T47D (cell line): ENCODE data around the gene TCF12.

Experiments
- DNase-seq, 2 experiments: peaks; one replicate each; pipeline versions ENCODE4 v3.0.0 to v3.0.0-alpha.2; 2011 to 2012; ENCODE audit warnings: low read depth in 1 of 2, low spot score in 1 of 2
- JUND ChIP-seq: IDR thresholded peaks from 2 replicates; pipeline ENCODE4 v1.6.1; 2012; ENCODE audit warnings: low read depth
- in situ Hi-C: cut with HindIII; loops from 2 replicates; pipeline ENCODE4 v1.10.0; 2016; ENCODE audit warnings: low sequenced_read_pairs, low pct_unique_long_range_greater_than_20kb

Gene TCF12

DNA sequence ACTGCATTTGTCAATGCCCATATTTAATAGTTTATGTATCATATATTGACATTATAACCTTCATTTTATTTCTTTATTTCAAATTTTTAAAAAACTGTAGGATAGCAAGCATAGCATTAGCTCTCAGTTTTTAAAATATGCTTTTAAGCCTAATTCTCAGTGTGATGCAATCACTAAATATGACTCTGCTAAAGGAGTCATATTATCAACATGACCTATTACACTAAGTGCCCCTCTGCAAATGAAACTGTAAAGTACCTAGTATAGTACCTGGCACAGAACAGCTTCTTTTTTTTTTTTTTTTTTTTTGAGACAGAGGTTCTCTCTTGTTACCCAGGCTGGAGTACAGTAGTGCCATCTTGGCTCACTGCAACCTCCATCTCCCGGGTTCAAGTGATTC is 278.4 kb downstream of the TCF12 start:
- no peak for DNase-seq
- no peak for TF ChIP-seq JUND
- in situ Hi-C loops: no loop called here

GRCh38 chr15:57198131-57198530 is 279.7 kb downstream of the TCF12 start:
- in situ Hi-C loops: no loop called here
- no peak for DNase-seq
- TF ChIP-seq JUND: no peak

GRCh38 chr15:57198654-57199291 is 280.3 kb downstream of the TCF12 start:
- no peak for TF ChIP-seq JUND
- peak in 1 of 2 experiments; percentile 10 for DNase-seq
- in situ Hi-C loops: no loop called here

GRCh38 chr15:57201578-57201977 is 283.1 kb downstream of the TCF12 start:
- no peak for DNase-seq
- in situ Hi-C loops: no loop called here
- TF ChIP-seq JUND: no peak

- no peak for DNase-seq
- in situ Hi-C loops: no loop called here
- TF ChIP-seq JUND: no peak
Measured at GRCh38 chr15:57203906-57204305, 285.5 kb downstream of the TCF12 start.

- no peak for TF ChIP-seq JUND
- peak in 1 of 2 experiments; percentile 5 for DNase-seq
- in situ Hi-C loops: no loop called here
Measured at GRCh38 chr15:57205027-57205855, 286.8 kb downstream of the TCF12 start.

GRCh38 chr15:57205996-57206395 is 287.6 kb downstream of the TCF12 start:
- no peak for DNase-seq
- in situ Hi-C loops: no loop called here
- TF ChIP-seq JUND: no peak

GRCh38 chr15:57213862-57214261 is 295.4 kb downstream of the TCF12 start:
- DNase-seq: peak in 1 of 2 experiments; percentile 47
- no peak for TF ChIP-seq JUND
- in situ Hi-C loops: no loop called here

GRCh38 chr15:57215326-57215725 is 296.9 kb downstream of the TCF12 start:
- TF ChIP-seq JUND: no peak
- in situ Hi-C loops: no loop called here
- DNase-seq: no peak

DNA sequence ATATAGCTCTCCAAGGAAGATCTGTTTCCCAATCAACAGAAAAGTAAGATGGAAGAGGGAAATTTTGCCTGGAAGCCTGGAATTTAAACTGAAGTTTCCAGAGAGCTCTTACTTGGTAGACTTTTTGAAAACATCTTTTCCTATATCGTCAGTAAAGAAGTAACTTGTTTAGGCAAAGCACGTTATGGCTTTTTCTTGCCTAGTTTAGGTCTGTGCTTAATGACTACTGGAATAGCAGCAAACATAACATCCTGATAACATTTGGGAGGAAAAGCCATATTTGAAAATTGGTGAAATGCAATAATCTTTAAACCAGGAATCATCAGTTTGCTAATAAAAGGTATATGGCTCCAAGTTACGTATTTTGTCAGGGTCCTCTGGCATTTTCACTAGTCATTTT is 297.4 kb downstream of the TCF12 start:
- no peak for TF ChIP-seq JUND
- DNase-seq: no peak
- in situ Hi-C loops: no loop called here

- no peak for TF ChIP-seq JUND
- in situ Hi-C loops: no loop called here
- DNase-seq: no peak
Measured at GRCh38 chr15:57216288-57216687, 297.8 kb downstream of the TCF12 start.

- no peak for DNase-seq
Measured at GRCh38 chr15:57217778-57218598, 299.5 kb downstream of the TCF12 start.

More at GRCh38 chr15:57217778-57218598, 299.5 kb downstream of the TCF12 start:
- in situ Hi-C loops: no loop called here
- no peak for TF ChIP-seq JUND
